ENCODE results near the gene PAPPA2.

DNA sequence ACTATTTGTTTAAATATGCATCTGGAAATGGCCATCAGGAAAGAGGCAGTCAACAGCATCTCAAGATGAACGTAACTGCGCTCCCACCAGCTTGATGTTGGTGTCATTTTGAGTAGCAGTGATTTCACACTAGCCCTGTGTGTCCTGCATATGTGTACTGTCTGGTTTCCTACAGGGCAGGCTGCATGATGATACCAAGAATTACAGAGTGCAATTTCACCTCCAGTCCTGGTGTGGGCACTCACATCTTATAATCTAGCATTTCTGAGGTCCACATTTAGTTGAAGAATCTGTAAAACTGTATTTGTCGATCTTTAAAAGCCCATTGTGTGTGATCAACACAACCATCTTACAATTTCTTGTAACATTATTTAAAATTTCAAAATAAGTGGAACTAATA lies 336.4 kb downstream of the PAPPA2 start:
- TF ChIP-seq, protein P1, sequence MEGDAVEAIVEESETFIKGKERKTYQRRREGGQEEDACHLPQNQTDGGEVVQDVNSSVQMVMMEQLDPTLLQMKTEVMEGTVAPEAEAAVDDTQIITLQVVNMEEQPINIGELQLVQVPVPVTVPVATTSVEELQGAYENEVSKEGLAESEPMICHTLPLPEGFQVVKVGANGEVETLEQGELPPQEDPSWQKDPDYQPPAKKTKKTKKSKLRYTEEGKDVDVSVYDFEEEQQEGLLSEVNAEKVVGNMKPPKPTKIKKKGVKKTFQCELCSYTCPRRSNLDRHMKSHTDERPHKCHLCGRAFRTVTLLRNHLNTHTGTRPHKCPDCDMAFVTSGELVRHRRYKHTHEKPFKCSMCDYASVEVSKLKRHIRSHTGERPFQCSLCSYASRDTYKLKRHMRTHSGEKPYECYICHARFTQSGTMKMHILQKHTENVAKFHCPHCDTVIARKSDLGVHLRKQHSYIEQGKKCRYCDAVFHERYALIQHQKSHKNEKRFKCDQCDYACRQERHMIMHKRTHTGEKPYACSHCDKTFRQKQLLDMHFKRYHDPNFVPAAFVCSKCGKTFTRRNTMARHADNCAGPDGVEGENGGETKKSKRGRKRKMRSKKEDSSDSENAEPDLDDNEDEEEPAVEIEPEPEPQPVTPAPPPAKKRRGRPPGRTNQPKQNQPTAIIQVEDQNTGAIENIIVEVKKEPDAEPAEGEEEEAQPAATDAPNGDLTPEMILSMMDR (IDR thresholded peaks at IDR 0.05): no peak
- TF ChIP-seq POLR2A (IDR thresholded peaks at IDR 0.05): no peak
